Measurements from ENCODE around the gene TRPV3.
"Not testable (repeated sequence)": the region's sequence is repeated elsewhere in the genome, so short reads cannot be mapped to it uniquely, and the experiment has no call there.

Gene TRPV3

GRCh38 chr17:3573246-3574100 lies 15.9 kb upstream of the TRPV3 start:
- Histone ChIP-seq H3K27me3 (ENCODE audit: low read depth, low read length) (no peaks in the 10 kb centered on the region), H3K27ac (ENCODE audit: low read length) (no peak overlapping the region), H3K4me3 (ENCODE audit: low read depth in 1 of 2, low read length in 2 of 2) (no peak overlapping the region), H3K9me3 (ENCODE audit: control insufficient read depth in 1 of 2, low read length in 2 of 2) (no peaks in the 10 kb centered on the region), H3K36me3 (ENCODE audit: control insufficient read depth in 1 of 2, insufficient read depth in 2 of 2, low read length in 2 of 2) (peaks cover 5 to 24% of the 10 kb centered on the region in 2 donors), H3K4me1 (ENCODE audit: control insufficient read depth in 1 of 2, insufficient read depth in 2 of 2, low read length in 2 of 2) (no peaks in the 10 kb centered on the region)

GRCh38 chr17:3572231-3572630 lies 14.6 kb upstream of the TRPV3 start:
- H3K9me3 ChIP-seq (ENCODE audit: control insufficient read depth in 1 of 2, low read length in 2 of 2), result no peaks in the 10 kb centered on the region
- H3K36me3 ChIP-seq (ENCODE audit: control insufficient read depth in 1 of 2, insufficient read depth in 2 of 2, low read length in 2 of 2), result peaks cover 5 to 23% of the 10 kb centered on the region in 2 donors
- no peak overlapping the region for H3K27ac ChIP-seq (ENCODE audit: low read length)
- no peak overlapping the region for H3K4me3 ChIP-seq (ENCODE audit: low read depth in 1 of 2, low read length in 2 of 2)
- no peaks in the 10 kb centered on the region for H3K27me3 ChIP-seq (ENCODE audit: low read depth, low read length)
- no peaks in the 10 kb centered on the region for H3K4me1 ChIP-seq (ENCODE audit: control insufficient read depth in 1 of 2, insufficient read depth in 2 of 2, low read length in 2 of 2)

- Histone ChIP-seq H3K27ac (ENCODE audit: low read length) (no peak overlapping the region), H3K27me3 (ENCODE audit: low read depth, low read length) (no peaks in the 10 kb centered on the region), H3K9me3 (ENCODE audit: control insufficient read depth in 1 of 2, low read length in 2 of 2) (no peaks in the 10 kb centered on the region), H3K4me1 (ENCODE audit: control insufficient read depth in 1 of 2, insufficient read depth in 2 of 2, low read length in 2 of 2) (no peaks in the 10 kb centered on the region), H3K4me3 (ENCODE audit: low read depth in 1 of 2, low read length in 2 of 2) (no peak overlapping the region), H3K36me3 (ENCODE audit: control insufficient read depth in 1 of 2, insufficient read depth in 2 of 2, low read length in 2 of 2) (peaks cover 5 to 19% of the 10 kb centered on the region in 2 donors)
Observed at GRCh38 chr17:3571043-3571900, 13.7 kb upstream of the TRPV3 start.

GRCh38 chr17:3569534-3570137 lies 12.0 kb upstream of the TRPV3 start:
- Histone ChIP-seq H3K36me3 (ENCODE audit: control insufficient read depth in 1 of 2, insufficient read depth in 2 of 2, low read length in 2 of 2) (peaks cover 9 to 26% of the 10 kb centered on the region in 2 donors), H3K4me1 (ENCODE audit: control insufficient read depth in 1 of 2, insufficient read depth in 2 of 2, low read length in 2 of 2) (no peaks in the 10 kb centered on the region), H3K27ac (ENCODE audit: low read length) (no peak overlapping the region), H3K27me3 (ENCODE audit: low read depth, low read length) (no peaks in the 10 kb centered on the region), H3K9me3 (ENCODE audit: control insufficient read depth in 1 of 2, low read length in 2 of 2) (no peaks in the 10 kb centered on the region), H3K4me3 (ENCODE audit: low read depth in 1 of 2, low read length in 2 of 2) (no peak overlapping the region)

GRCh38 chr17:3566551-3566950 lies 8.9 kb upstream of the TRPV3 start:
- H3K27me3 ChIP-seq (ENCODE audit: low read depth, low read length), result no peaks in the 10 kb centered on the region
- no peak overlapping the region for H3K4me3 ChIP-seq (ENCODE audit: low read depth in 1 of 2, low read length in 2 of 2)
- H3K27ac ChIP-seq (ENCODE audit: low read length), result no peak overlapping the region
- no peaks in the 10 kb centered on the region for H3K4me1 ChIP-seq (ENCODE audit: control insufficient read depth in 1 of 2, insufficient read depth in 2 of 2, low read length in 2 of 2)
- H3K36me3 ChIP-seq (ENCODE audit: control insufficient read depth in 1 of 2, insufficient read depth in 2 of 2, low read length in 2 of 2), result peaks cover 4 to 18% of the 10 kb centered on the region in 2 donors
- H3K9me3 ChIP-seq (ENCODE audit: control insufficient read depth in 1 of 2, low read length in 2 of 2), result no peaks in the 10 kb centered on the region

- H3K27ac ChIP-seq (ENCODE audit: low read length), result no peak overlapping the region
- peaks cover 4 to 11% of the 10 kb centered on the region in 2 donors for H3K36me3 ChIP-seq (ENCODE audit: control insufficient read depth in 1 of 2, insufficient read depth in 2 of 2, low read length in 2 of 2)
- no peaks in the 10 kb centered on the region for H3K4me1 ChIP-seq (ENCODE audit: control insufficient read depth in 1 of 2, insufficient read depth in 2 of 2, low read length in 2 of 2)
- no peaks in the 10 kb centered on the region for H3K27me3 ChIP-seq (ENCODE audit: low read depth, low read length)
- H3K4me3 ChIP-seq (ENCODE audit: low read depth in 1 of 2, low read length in 2 of 2), result no peak overlapping the region
- H3K9me3 ChIP-seq (ENCODE audit: control insufficient read depth in 1 of 2, low read length in 2 of 2), result no peaks in the 10 kb centered on the region
Observed at GRCh38 chr17:3565143-3565542, 7.5 kb upstream of the TRPV3 start.

- H3K4me1 ChIP-seq (ENCODE audit: control insufficient read depth in 1 of 2, insufficient read depth in 2 of 2, low read length in 2 of 2); H3K27me3 ChIP-seq (ENCODE audit: low read depth, low read length); H3K4me3 ChIP-seq (ENCODE audit: low read depth in 1 of 2, low read length in 2 of 2); H3K27ac ChIP-seq (ENCODE audit: low read length); H3K9me3 ChIP-seq (ENCODE audit: control insufficient read depth in 1 of 2, low read length in 2 of 2): not testable (repeated sequence)
- peaks cover 4 to 11% of the 10 kb centered on the region in 2 donors for H3K36me3 ChIP-seq (ENCODE audit: control insufficient read depth in 1 of 2, insufficient read depth in 2 of 2, low read length in 2 of 2)
Observed at GRCh38 chr17:3564241-3564640, 6.6 kb upstream of the TRPV3 start.

- no peaks in the 10 kb centered on the region for H3K36me3 ChIP-seq (ENCODE audit: control insufficient read depth in 1 of 2, insufficient read depth in 2 of 2, low read length in 2 of 2)
Observed at GRCh38 chr17:3559270-3559645, 1.6 kb upstream of the TRPV3 start.

GRCh38 chr17:3558603-3559269 lies 1.1 kb upstream of the TRPV3 start:
- Histone ChIP-seq H3K27ac (ENCODE audit: low read length) (no peak overlapping the region), H3K4me3 (ENCODE audit: low read depth in 1 of 2, low read length in 2 of 2) (no peak overlapping the region), H3K36me3 (ENCODE audit: control insufficient read depth in 1 of 2, insufficient read depth in 2 of 2, low read length in 2 of 2) (no peaks in the 10 kb centered on the region), H3K27me3 (ENCODE audit: low read depth, low read length) (no peaks in the 10 kb centered on the region), H3K4me1 (ENCODE audit: control insufficient read depth in 1 of 2, insufficient read depth in 2 of 2, low read length in 2 of 2) (peaks cover 0 to 5% of the 10 kb centered on the region in 2 donors), H3K9me3 (ENCODE audit: control insufficient read depth in 1 of 2, low read length in 2 of 2) (no peaks in the 10 kb centered on the region)

More at GRCh38 chr17:3559270-3559645, 1.6 kb upstream of the TRPV3 start:
- Histone ChIP-seq H3K27me3 (ENCODE audit: low read depth, low read length) (no peaks in the 10 kb centered on the region), H3K4me1 (ENCODE audit: control insufficient read depth in 1 of 2, insufficient read depth in 2 of 2, low read length in 2 of 2) (peaks cover 0 to 5% of the 10 kb centered on the region in 2 donors), H3K27ac (ENCODE audit: low read length) (no peak overlapping the region), H3K4me3 (ENCODE audit: low read depth in 1 of 2, low read length in 2 of 2) (no peak overlapping the region), H3K9me3 (ENCODE audit: control insufficient read depth in 1 of 2, low read length in 2 of 2) (no peaks in the 10 kb centered on the region)

- Histone ChIP-seq H3K9me3 (ENCODE audit: control insufficient read depth in 1 of 2, low read length in 2 of 2) (no peaks in the 10 kb centered on the region), H3K4me1 (ENCODE audit: control insufficient read depth in 1 of 2, insufficient read depth in 2 of 2, low read length in 2 of 2) (peaks cover 0 to 5% of the 10 kb centered on the region in 2 donors), H3K27ac (ENCODE audit: low read length) (no peak overlapping the region), H3K36me3 (ENCODE audit: control insufficient read depth in 1 of 2, insufficient read depth in 2 of 2, low read length in 2 of 2) (no peaks in the 10 kb centered on the region), H3K4me3 (ENCODE audit: low read depth in 1 of 2, low read length in 2 of 2) (no peak overlapping the region), H3K27me3 (ENCODE audit: low read depth, low read length) (no peaks in the 10 kb centered on the region)
Observed at GRCh38 chr17:3556916-3557767, 470 bp downstream of the TRPV3 start.
